NCI-H2029 treated with DMSO at 0.1 percent for 48 hours (cell line): ENCODE measurements around the gene C1orf167.

Experiments used
- DNase-seq: peaks from one replicate; lab custom pipeline; 2025; lab: John Stamatoyannopoulos, UW

C1orf167 gene

DNA sequence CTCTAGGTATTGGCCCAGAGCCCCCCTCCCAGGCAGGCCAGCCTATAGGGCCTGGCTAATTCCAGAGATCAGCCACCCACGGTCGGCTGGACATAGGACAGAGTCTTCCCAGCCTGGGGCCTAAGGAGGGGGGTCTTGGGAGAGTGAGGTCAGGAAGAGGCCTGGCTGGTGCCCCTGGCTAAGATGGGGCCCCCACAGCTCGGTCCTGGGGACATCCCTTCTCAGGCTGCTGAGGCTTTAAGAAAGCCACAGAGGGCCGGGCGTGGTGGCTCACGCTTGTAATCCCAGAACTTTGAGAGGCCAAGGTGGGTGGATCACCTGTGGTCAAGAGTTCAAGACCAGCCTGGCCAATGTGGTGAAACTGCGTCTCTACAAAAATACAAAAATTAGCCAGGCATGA is 2.5 kb downstream of the C1orf167 start:
- no peak for DNase-seq

GRCh38 chr1:11765661-11766428 is 3.9 kb downstream of the C1orf167 start:
- DNase-seq, result no peak

DNA sequence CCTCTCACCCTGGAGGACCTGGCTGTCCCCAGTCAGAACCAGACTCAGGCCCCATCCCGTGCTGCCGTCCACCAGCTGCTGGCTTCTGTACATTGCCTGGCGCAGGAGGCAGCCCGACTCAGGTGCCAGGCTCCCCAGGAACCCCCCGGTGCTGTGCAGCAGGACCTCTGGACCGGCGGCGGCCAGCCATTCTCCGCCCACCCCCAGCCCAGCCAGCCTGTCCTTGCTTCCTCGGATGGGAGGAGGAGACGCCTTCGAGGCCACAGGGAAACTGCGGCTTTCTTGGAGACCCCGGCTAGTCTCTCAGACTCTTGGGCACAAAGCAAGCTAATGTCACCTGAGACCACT is 4.4 kb downstream of the C1orf167 start:
- DNase-seq, result no peak

DNA sequence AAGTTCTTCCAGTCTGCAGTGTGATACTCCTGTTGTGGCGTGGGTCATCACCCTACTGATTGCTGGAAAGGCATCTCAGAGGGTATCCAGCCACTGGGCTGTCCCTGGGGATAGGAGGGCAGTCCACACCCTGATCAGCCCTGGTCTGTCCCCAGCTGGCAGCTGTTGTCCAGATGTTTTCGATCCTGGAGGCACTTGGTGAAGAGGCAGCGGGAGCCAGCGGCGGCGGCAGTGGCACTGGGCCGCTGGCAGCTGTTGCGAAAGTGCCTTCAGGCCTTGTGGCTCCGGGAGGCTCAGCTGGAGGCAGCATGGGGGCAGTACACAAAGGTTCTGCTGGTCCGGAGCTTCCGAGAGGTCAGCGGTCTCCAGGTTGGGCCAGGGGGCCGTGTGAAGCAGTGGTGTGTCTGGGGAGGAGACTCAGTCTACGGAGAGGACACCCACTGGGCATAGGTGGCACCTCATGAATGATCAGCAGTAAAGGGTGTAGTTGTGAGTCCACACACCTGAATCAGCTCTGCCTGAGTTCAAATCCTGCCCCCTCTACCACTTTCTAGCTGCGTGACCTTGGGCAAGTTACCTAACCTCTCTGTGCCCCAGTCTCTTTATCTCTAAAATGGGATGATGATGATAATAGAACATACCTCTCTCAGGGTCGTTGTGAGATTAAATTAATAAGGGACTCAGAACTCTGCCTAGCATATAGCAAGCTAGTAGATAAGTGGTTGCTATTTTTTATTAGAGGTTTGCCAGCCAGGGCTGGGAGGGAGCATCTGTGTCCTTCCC is 6.1 kb downstream of the C1orf167 start:
- no peak for DNase-seq

DNA sequence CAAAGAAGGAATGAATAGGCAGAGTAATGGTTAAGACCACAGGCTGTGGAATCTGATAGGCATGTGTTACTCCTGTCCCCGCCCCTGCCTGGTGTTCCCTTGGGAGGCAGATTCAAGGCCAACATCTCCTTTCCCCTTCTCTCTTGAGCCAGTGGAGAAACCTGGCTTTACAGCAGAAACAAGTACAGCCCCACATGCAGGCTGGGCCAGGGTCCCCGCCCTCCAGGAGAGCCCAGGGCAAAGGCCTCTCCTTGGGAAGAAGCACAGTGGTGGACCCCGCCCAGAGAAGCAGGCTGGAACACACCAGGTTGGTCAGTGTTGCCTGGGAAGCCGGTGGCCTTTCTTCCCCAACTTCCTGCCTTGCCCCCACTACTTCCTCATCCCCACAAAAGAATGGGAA is 6.8 kb downstream of the C1orf167 start:
- no peak for DNase-seq

GRCh38 chr1:11769274-11769673 is 7.3 kb downstream of the C1orf167 start:
- DNase-seq, result no peak

DNA sequence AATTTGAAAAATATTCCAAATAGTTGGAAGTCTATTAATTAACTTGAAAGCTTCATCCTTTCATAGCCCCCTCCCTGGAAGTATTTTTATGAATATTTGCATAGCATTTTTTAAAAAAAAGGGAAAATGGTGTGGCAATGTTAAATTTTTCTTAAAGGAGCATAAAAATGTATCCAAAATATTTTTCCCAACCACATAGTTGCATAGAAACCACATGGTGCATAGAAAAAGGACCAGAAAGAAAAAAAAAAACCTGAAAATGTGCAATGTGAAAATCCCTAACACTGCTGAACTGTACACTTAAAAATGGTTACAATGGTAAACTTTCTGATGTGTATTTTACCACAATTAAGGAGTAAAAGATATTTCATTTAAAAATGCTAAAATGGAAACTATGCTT is 8.0 kb downstream of the C1orf167 start:
- no peak for DNase-seq

DNA sequence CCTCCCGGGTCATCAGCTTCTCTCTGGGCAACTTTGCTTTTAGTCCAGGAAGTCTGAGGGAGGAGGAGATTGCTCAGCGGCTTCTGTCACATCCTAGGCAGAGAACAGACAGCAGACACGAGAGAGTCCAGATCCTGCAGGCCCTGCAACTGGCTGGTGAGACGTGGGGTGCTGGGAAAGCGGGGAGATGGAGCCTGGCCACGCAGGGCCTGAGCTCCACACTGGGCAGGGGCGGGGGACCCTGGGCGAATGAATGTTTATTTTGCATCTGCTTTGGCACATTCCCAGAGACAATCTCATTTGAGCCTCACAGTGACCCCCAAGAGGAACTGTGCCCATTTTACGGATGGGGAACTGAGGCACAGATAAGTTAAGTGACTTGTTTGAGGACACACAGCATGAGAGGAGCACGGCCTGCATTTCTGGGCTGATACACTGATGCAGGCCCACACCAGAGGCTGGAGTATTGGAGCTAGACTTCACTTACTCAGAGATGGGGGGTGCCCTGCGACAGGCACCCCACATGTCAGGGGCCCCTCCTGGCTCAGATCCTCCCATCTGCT is 9.6 kb downstream of the C1orf167 start:
- no peak for DNase-seq

DNA sequence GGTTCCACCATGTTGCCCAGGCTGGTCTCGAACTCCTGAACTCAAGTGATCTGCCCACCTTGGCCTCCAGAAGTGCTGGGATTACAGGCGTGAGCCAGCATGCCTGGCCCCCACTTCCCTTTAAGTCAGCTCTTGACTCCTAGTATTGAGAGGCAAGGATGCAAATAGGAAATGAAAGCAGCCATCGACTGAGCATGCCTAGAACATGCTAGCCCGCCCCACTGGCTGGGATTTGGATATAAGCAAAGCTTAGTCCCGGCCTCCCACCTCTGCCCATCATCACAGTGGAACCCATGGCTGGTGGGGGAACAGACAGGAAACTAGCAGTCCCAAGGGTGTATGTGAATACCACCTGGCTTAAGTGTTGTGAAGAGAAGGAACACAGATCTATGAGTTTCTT is 10.5 kb downstream of the C1orf167 start:
- DNase-seq, result no peak

GRCh38 chr1:11774753-11775152 is 12.8 kb downstream of the C1orf167 start:
- DNase-seq, result no peak

DNA sequence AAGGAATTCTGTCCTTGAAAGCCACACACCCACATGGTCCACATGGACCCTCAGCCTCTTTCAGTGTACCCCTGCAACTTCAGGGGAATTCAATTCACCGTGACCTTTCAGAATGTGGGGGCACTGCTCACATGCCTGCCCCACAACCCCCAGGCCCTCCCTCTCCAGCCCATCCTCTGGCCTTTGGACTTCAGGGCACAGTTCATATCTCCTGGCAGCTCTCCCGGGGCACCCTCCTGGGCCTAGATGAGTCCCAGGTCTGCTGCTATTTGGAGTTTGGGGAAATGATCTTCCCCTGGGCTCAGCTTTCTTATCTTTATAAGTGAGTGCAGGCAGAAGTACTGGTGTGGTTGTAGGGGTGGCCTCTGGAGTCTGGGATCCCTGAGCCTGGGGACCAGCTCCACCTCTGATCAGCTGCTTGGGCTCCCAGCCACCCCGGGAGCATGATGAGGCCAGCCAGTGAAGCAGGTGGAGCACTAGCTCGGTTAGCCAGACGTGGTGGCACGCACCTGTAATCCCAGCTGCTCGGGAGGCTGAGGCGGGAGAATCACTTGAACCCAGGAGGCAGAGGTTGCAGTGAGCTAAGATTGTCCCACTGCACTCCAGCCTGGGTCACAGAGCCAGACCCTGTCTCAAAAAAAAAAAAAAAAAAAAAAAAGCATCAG is 15.8 kb downstream of the C1orf167 start:
- no peak for DNase-seq

GRCh38 chr1:11778336-11778735 is 16.3 kb downstream of the C1orf167 start:
- DNase-seq, result no peak

- no peak for DNase-seq
Observed at GRCh38 chr1:11778844-11779623, 17.0 kb downstream of the C1orf167 start.

DNA sequence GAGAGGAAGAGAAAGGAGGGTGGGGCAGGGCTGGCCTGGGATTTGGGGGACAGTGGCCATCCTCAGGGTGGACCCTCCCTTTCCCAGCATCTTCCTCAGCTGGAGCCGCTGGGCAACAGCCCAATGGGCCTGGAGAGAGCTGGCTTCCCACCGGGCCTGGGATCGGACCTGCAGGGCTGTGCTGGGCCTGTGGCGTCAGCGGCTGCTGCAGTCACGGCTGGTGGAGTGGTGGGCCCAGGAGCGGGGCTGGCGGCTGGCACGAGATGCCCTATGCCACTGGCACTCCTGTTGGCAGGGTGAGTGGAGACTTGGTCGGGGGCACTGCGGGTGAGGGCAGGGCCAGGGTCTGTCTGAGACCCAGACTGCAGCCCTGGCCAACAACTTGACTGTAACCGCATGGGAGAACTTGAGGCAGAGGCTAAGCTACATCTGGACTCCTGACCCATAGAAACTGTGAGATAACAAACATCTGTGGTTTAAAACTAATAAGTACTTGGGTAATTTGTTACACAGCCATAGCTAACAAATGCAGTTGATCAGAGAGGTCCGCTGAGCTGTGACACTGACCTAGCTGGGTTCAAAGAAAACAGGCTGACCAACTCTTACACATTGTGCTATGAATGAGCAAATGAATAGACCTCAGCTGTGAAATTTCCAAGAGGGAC is 17.9 kb downstream of the C1orf167 start:
- DNase-seq, result no peak

- DNase-seq, result no peak
Observed at GRCh38 chr1:11780380-11781147, 18.6 kb downstream of the C1orf167 start.

DNA sequence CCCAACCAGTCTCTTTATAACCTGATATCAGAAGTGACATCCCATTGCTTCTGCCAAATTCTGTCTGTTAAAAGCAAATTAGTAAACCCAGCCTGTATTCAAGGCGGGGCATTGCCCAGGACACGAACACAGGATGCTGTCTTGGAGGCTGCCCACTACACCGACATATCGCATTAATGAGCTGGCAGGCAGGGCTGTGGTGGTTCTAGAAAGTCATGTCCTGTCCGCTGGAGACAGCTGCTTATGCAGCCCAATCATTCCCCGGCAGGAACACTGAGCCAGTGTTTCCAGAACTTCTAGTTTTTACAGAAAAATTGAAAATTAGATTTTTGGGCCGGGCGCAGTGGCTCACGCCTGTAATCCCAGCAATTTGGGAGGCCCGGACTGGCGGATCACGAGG is 19.3 kb downstream of the C1orf167 start:
- DNase-seq, result no peak

DNA sequence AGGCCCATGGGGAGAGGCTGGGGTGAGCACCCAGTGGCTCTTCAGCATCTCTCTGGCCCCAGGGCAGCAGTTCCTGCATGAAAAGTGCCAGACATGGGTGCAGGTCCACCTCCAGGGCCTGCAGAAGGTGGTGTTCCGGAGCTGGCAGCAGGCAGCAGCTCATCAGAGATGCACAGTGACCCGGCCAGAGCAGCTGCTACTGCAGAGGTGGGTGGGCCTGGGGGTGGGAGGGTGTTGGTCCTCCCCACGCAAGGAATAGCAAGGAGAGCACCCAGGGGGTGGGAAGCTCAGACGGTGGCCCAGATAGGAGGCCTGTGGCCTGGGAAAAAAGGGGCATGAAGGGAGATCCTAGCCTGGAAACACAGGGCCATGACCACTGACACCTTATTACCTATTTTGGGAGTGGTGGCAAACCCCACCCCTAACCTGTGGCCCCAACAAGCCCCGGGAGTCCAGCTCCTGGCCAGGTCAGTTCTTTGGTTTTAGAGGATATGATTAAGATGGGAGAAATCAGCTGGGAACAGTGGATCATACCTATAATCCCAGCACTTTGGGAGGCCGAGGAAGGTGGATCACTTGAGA is 20.2 kb downstream of the C1orf167 start:
- DNase-seq, result no peak

GRCh38 chr1:11783556-11783955 is 21.6 kb downstream of the C1orf167 start:
- DNase-seq, result no peak

DNA sequence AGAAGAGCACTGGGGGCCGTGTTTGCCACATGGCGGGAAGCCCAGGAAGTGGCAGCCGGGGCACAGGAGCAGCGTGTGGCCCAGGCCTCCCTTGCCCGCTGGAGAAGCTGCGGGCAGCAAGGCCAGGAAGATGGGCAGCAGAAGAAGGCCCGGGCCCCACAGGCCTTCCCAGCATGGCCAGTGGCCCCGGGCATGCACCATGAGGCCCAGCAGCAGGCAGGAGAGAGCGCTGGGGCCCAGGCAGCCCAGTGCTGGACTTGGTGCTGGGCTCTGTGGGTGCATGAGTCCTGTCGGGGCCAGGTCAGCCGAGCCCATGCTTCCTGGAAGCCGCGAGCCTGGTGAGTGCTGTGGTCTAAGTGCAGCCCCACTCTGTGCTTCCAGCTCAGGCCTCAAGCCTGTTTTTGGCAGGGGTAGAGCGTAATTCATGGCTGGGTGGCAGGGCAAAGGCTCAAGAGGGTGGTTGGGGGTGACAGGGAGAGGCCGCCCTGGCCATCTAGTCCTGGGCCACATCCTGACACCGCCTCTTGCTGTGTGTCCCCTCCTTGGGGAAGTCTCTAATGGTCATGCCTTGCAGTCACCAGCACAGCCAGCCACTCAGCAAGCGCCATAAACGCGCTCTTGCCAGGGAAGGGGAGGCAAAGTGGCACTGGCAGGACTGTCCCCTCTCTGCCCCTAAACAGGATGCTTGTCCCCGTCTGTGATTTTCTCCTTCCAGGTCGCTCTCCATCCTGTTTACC is 22.4 kb downstream of the C1orf167 start:
- DNase-seq, result no peak
